ENCODE data around the gene RFFL.

DNA sequence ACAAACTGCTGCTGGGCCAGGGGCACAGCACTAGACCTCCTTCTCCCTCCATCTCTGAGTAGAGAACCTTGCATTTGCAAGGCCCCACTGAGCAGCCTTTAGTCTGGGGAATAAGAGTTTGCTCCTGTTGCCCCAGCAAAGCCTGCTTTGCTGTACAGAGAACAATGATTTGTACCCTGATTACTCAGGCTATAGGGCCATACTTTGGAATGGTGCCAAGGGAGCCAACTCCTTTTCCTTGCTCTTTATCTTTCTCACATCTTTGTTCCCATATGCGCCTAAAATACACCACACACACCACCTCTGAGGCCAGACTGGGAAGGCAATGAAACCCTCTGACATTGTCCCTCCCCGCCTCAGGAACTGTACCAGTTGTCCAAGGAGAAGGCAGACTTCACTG, 62.0 kb downstream of the RFFL start:
- no peak for TF ChIP-seq POLR2A (IDR thresholded peaks at IDR 0.05)
- TF ChIP-seq, protein P1, sequence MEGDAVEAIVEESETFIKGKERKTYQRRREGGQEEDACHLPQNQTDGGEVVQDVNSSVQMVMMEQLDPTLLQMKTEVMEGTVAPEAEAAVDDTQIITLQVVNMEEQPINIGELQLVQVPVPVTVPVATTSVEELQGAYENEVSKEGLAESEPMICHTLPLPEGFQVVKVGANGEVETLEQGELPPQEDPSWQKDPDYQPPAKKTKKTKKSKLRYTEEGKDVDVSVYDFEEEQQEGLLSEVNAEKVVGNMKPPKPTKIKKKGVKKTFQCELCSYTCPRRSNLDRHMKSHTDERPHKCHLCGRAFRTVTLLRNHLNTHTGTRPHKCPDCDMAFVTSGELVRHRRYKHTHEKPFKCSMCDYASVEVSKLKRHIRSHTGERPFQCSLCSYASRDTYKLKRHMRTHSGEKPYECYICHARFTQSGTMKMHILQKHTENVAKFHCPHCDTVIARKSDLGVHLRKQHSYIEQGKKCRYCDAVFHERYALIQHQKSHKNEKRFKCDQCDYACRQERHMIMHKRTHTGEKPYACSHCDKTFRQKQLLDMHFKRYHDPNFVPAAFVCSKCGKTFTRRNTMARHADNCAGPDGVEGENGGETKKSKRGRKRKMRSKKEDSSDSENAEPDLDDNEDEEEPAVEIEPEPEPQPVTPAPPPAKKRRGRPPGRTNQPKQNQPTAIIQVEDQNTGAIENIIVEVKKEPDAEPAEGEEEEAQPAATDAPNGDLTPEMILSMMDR (IDR thresholded peaks at IDR 0.05), result no peak

Data from uterus (tissue), 2 donors.